Posterior cingulate gyrus (tissue), 11 donors: Measurements from ENCODE around the gene AXIN1.
"Not testable (repeated sequence)": the region's sequence is repeated elsewhere in the genome, so short reads cannot be mapped to it uniquely, and the experiment has no call there.

ENCODE experiments used
- DNase-seq, 10 donors: peaks; one replicate each; pipeline versions ENCODE4 v3.0.0 to v3.0.0-alpha.2; 2020 to 2021; ENCODE audit warnings: mixed read lengths in 3 of 10
- intact Hi-C: fragments of 100-400 bp; cut with DNase I; formaldehyde crosslinking; loops from one replicate; pipeline ENCODE4 v1.15.1; 2023

Gene AXIN1

GRCh38 chr16:336269-336668 lies 16.3 kb downstream of the AXIN1 start:
- no peak for DNase-seq
- intact Hi-C loops = no loop called here

- DNase-seq, intact Hi-C loops: not testable (repeated sequence)
Measured at GRCh38 chr16:334861-335632, 17.5 kb downstream of the AXIN1 start.

GRCh38 chr16:334164-334832 lies 18.2 kb downstream of the AXIN1 start:
- DNase-seq, intact Hi-C loops: not testable (repeated sequence)

GRCh38 chr16:333406-334094 lies 19.0 kb downstream of the AXIN1 start:
- intact Hi-C loops = no loop called here
- DNase-seq = no peak

GRCh38 chr16:331181-331814 lies 21.2 kb downstream of the AXIN1 start:
- intact Hi-C loops, DNase-seq: not testable (repeated sequence)

- intact Hi-C loops = no loop called here
Measured at GRCh38 chr16:330741-331140, 21.8 kb downstream of the AXIN1 start.

GRCh38 chr16:325375-326145 lies 27.0 kb downstream of the AXIN1 start:
- DNase-seq = peak in 1 of 10 donors; percentile 62
- intact Hi-C loops = no loop called here

More at GRCh38 chr16:330741-331140, 21.8 kb downstream of the AXIN1 start:
- DNase-seq = no peak

- intact Hi-C loops = no loop called here
- peak in 1 of 10 donors; percentile 67 for DNase-seq
Measured at GRCh38 chr16:324451-325334, 27.8 kb downstream of the AXIN1 start.

- intact Hi-C loops = no loop called here
- DNase-seq = peak in 1 of 10 donors; percentile 55
Measured at GRCh38 chr16:324201-324450, 28.4 kb downstream of the AXIN1 start.

- DNase-seq = peak in 1 of 10 donors; percentile 52
- intact Hi-C loops = no loop called here
Measured at GRCh38 chr16:322476-323143, 29.9 kb downstream of the AXIN1 start.

GRCh38 chr16:321532-321931 lies 31.0 kb downstream of the AXIN1 start:
- intact Hi-C loops = no loop called here
- no peak for DNase-seq

- intact Hi-C loops = no loop called here
Measured at GRCh38 chr16:320206-320605, 32.3 kb downstream of the AXIN1 start.

GRCh38 chr16:318628-319027 lies 33.9 kb downstream of the AXIN1 start:
- DNase-seq = no peak
- intact Hi-C loops = no loop called here

More at GRCh38 chr16:320206-320605, 32.3 kb downstream of the AXIN1 start:
- no peak for DNase-seq

GRCh38 chr16:317583-317982 lies 34.9 kb downstream of the AXIN1 start:
- intact Hi-C loops = no loop called here
- no peak for DNase-seq

GRCh38 chr16:316741-317464 lies 35.6 kb downstream of the AXIN1 start:
- DNase-seq = no peak
- intact Hi-C loops = no loop called here

- DNase-seq = peak in 2 of 10 donors; percentile 17 to 34
- intact Hi-C loops = no loop called here
Measured at GRCh38 chr16:314795-315299, 37.7 kb downstream of the AXIN1 start.

GRCh38 chr16:314351-314750 lies 38.2 kb downstream of the AXIN1 start:
- DNase-seq = peak in 1 of 10 donors; percentile 80
- intact Hi-C loops = no loop called here

- no peak for DNase-seq
- intact Hi-C loops = no loop called here
Measured at GRCh38 chr16:311725-312124, 40.8 kb downstream of the AXIN1 start.
